Glutamatergic neuron (in vitro differentiated cells): ENCODE measurements around the gene ZBTB40. TPM values are rescaled to one million over a fixed set of nuclear protein-coding genes. Genes with fewer than 3 reads are reported as not detected.

Experiments used
- DNase-seq: peaks from one replicate; pipeline ENCODE4 v3.0.0; 2022
- H3K27ac Mint-ChIP-seq: one replicate; pipeline ENCODE4 v1.8.0; 2020; ENCODE audit warnings: mild to moderate bottlenecking, mixed read lengths, inconsistent platforms; ENCODE audit not compliant: unreplicated experiment
- H3K27me3 Mint-ChIP-seq: one replicate; pipeline ENCODE4 v1.8.0; 2020; ENCODE audit warnings: mild to moderate bottlenecking, moderate library complexity, mixed read lengths, inconsistent platforms; ENCODE audit not compliant: unreplicated experiment
- H3K36me3 Mint-ChIP-seq: one replicate; pipeline ENCODE4 v1.8.0; 2020; ENCODE audit warnings: mild to moderate bottlenecking, mixed read lengths, inconsistent platforms; ENCODE audit not compliant: unreplicated experiment
- H3K4me1 Mint-ChIP-seq: one replicate; pipeline ENCODE4 v1.8.0; 2020; ENCODE audit warnings: mild to moderate bottlenecking, low read depth, mixed read lengths, inconsistent platforms; ENCODE audit not compliant: unreplicated experiment
- H3K4me3 Mint-ChIP-seq: one replicate; pipeline ENCODE4 v1.8.0; 2020; ENCODE audit warnings: mild to moderate bottlenecking, mixed read lengths, inconsistent platforms; ENCODE audit not compliant: unreplicated experiment
- H3K9me3 Mint-ChIP-seq: one replicate; pipeline ENCODE4 v1.8.0; 2020; ENCODE audit warnings: mild to moderate bottlenecking, moderate library complexity, mixed read lengths, inconsistent platforms; ENCODE audit not compliant: unreplicated experiment
- total RNA-seq: library from RNA; stranded (reverse); fragmentation: NEBNext Ultra II Directional; extraction: Animal tissue kit (Norgen Biotek cat#: 25700); gene quantifications from one replicate; pipeline ENCODE4 v1.2.1, GENCODE V29; 2021; ENCODE audit not compliant: unreplicated experiment
- TF ChIP-seq, protein P1 (sequence below): fragments of 200-600 bp; sonication (generic); IDR thresholded peaks from one replicate; pipeline ENCODE4 v1.5.0; 2021; ENCODE audit not compliant: partially characterized antibody, unreplicated experiment

Gene ZBTB40
- total RNA-seq, 1 donor from 2014 or later, result 25.7 TPM

GRCh38 chr1:22518379-22518778 is 66.7 kb downstream of the ZBTB40 start:
- H3K9me3 Mint-ChIP-seq, result no peaks in the 10 kb centered on the region
- H3K27ac Mint-ChIP-seq, result no peak overlapping the region
- TF ChIP-seq, protein P1, sequence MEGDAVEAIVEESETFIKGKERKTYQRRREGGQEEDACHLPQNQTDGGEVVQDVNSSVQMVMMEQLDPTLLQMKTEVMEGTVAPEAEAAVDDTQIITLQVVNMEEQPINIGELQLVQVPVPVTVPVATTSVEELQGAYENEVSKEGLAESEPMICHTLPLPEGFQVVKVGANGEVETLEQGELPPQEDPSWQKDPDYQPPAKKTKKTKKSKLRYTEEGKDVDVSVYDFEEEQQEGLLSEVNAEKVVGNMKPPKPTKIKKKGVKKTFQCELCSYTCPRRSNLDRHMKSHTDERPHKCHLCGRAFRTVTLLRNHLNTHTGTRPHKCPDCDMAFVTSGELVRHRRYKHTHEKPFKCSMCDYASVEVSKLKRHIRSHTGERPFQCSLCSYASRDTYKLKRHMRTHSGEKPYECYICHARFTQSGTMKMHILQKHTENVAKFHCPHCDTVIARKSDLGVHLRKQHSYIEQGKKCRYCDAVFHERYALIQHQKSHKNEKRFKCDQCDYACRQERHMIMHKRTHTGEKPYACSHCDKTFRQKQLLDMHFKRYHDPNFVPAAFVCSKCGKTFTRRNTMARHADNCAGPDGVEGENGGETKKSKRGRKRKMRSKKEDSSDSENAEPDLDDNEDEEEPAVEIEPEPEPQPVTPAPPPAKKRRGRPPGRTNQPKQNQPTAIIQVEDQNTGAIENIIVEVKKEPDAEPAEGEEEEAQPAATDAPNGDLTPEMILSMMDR, result no peak
- no peak for DNase-seq
- H3K4me1 Mint-ChIP-seq, result peaks cover 6% of the 10 kb centered on the region
- no peak overlapping the region for H3K4me3 Mint-ChIP-seq
- H3K27me3 Mint-ChIP-seq, result no peaks in the 10 kb centered on the region
- peaks cover 19% of the 10 kb centered on the region for H3K36me3 Mint-ChIP-seq

DNA sequence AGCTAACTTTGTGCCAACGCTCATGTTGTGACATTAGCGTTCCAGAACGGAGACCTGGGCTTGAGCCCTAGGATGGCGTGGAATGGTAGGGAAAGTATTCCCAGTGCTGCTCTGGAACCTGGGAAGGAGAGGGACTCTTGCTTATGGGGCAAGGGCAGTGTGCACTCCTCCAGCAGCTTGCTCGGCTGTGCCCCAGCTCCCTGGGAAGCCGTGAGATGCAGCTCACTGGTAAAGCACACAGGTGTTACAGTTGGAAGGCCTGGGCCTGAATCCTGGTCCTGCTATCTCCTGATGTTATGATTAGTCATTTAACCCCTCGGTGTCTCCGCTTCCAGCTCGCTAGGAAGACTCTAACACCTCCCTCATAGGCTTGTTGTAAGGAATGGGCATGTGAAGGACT is 69.2 kb downstream of the ZBTB40 start:
- TF ChIP-seq, protein P1, result no peak
- peaks cover 3% of the 10 kb centered on the region for H3K36me3 Mint-ChIP-seq
- H3K4me1 Mint-ChIP-seq, result peaks cover 6% of the 10 kb centered on the region
- H3K4me3 Mint-ChIP-seq, result no peak overlapping the region
- H3K27me3 Mint-ChIP-seq, result no peaks in the 10 kb centered on the region
- DNase-seq, result no peak
- no peaks in the 10 kb centered on the region for H3K9me3 Mint-ChIP-seq
- H3K27ac Mint-ChIP-seq, result no peak overlapping the region

GRCh38 chr1:22521692-22522091 is 70.0 kb downstream of the ZBTB40 start:
- no peak overlapping the region for H3K27ac Mint-ChIP-seq
- H3K4me3 Mint-ChIP-seq, result no peak overlapping the region
- no peaks in the 10 kb centered on the region for H3K9me3 Mint-ChIP-seq
- DNase-seq, result no peak
- H3K4me1 Mint-ChIP-seq, result peaks cover 6% of the 10 kb centered on the region
- H3K27me3 Mint-ChIP-seq, result no peaks in the 10 kb centered on the region
- TF ChIP-seq, protein P1, result no peak
- no peaks in the 10 kb centered on the region for H3K36me3 Mint-ChIP-seq

DNA sequence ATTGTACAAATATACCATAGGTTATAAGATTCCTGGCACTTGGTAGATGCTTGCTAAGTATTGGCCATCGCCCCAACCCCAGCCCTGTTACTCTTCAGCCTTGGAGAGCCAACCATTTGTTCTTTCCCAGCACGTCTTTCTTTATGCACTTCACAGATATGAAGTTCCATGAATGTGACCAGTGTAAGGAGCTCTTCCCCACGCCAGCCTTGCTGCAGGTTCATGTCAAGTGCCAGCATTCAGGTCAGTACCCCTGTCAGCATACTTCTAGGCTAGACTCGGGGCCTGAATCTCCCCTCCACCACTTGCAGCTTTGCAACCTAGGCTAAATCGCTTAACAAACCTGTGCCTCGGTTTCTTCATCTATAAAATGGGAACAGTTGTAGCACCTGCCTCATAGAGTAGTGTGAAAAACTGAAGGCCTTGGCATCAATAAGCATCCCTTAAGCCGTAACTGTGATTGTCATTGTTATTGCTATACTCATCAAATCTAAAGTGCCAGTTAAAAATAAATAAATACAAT is 70.6 kb downstream of the ZBTB40 start:
- Mint-ChIP-seq H3K9me3 (peaks cover 3% of the 10 kb centered on the region), H3K36me3 (no peaks in the 10 kb centered on the region), H3K27me3 (no peaks in the 10 kb centered on the region), H3K27ac (no peak overlapping the region), H3K4me3 (no peak overlapping the region), H3K4me1 (peaks cover 6% of the 10 kb centered on the region)
- DNase-seq, result no peak
- TF ChIP-seq, protein P1, result no peak

- Mint-ChIP-seq H3K4me3 (no peak overlapping the region), H3K27me3 (no peaks in the 10 kb centered on the region), H3K4me1 (no peaks in the 10 kb centered on the region), H3K27ac (no peak overlapping the region), H3K9me3 (peaks cover 6% of the 10 kb centered on the region), H3K36me3 (no peaks in the 10 kb centered on the region)
- no peak for DNase-seq
- TF ChIP-seq, protein P1, result no peak
Observed at GRCh38 chr1:22524481-22524880, 72.8 kb downstream of the ZBTB40 start.
